Peyer's patch (tissue), 4 donors: ENCODE data around the gene BPIFB4. TPM values are rescaled to one million over a fixed set of nuclear protein-coding genes. Genes with fewer than 3 reads are reported as not detected.
A peak's percentile ranks its signal among the peaks of the same experiment; 100 is the strongest.
"Not testable (repeated sequence)": the region's sequence is repeated elsewhere in the genome, so short reads cannot be mapped to it uniquely, and the experiment has no call there.

Experiments used
- DNase-seq, 3 donors: peaks; one replicate each; pipeline ENCODE4 v3.0.0-alpha.2; 2017 to 2019
- H3K27ac ChIP-seq, 4 donors: fragments of 200-600 bp; sonication (generic); one replicate each; pipeline ENCODE4 v1.5.1; 2016 to 2019
- H3K27me3 ChIP-seq, 2 donors: fragments of 200-600 bp; sonication (generic); one replicate each; pipeline ENCODE4 v1.5.1; 2019
- H3K36me3 ChIP-seq, 3 donors: fragments of 200-600 bp; sonication (generic); one replicate each; pipeline ENCODE4 v1.5.1; 2016 to 2019
- H3K4me1 ChIP-seq, 4 donors: fragments of 200-600 bp; sonication (generic); one replicate each; pipeline ENCODE4 v1.5.1; 2016 to 2019
- H3K4me3 ChIP-seq, 4 donors: fragments of 200-600 bp; sonication (generic); 1 replicate in 3 of 4; 2 replicates in 1 of 4; pipeline ENCODE4 v1.5.1; 2016 to 2019; ENCODE audit warnings: mild to moderate bottlenecking in 1 of 4
- H3K9me3 ChIP-seq, 4 donors: fragments of 200-600 bp; sonication (generic); one replicate each; pipeline ENCODE4 v1.5.1; 2016 to 2019; ENCODE audit warnings: mild to moderate bottlenecking in 1 of 4
- CTCF ChIP-seq, 6 experiments: fragments of 450-650 bp in 4 of 6; fragments of 200-600 bp in 2 of 6; sonication (generic) in 1 of 6; IDR thresholded peaks; one replicate each; pipeline ENCODE4 v1.5.1; 2017 to 2019; ENCODE audit warnings: antibody characterized with exemption in 6 of 6, mild to moderate bottlenecking in 3 of 6, moderate library complexity in 1 of 6
- POLR2A ChIP-seq, 2 donors: fragments of 450-650 bp; IDR thresholded peaks; one replicate each; pipeline ENCODE4 v1.5.1; 2017; ENCODE audit warnings: antibody characterized with exemption in 2 of 2, mild to moderate bottlenecking in 2 of 2, moderate library complexity in 2 of 2
- total RNA-seq, 4 donors: library from RNA; depleted of rRNA; stranded (reverse); fragments of >200 nt; gene quantifications; one replicate each; pipeline ENCODE4 v1.1.0, GENCODE V29; 2016

The BPIFB4 gene
- total RNA-seq, 4 donors from 2014 or later = not detected

- no peaks in the 10 kb centered on the region for H3K36me3 ChIP-seq
- TF ChIP-seq CTCF (IDR thresholded peaks at IDR 0.05) = no peak
- TF ChIP-seq POLR2A (IDR thresholded peaks at IDR 0.05) = no peak
- no peak overlapping the region for H3K4me3 ChIP-seq
- no peaks in the 10 kb centered on the region for H3K27me3 ChIP-seq
- H3K27ac ChIP-seq = no peak overlapping the region
- no peaks in the 10 kb centered on the region for H3K9me3 ChIP-seq
- no peaks in the 10 kb centered on the region for H3K4me1 ChIP-seq
- DNase-seq = no peak
Observed at GRCh38 chr20:33091693-33092092, 12.2 kb downstream of the BPIFB4 start.

- Histone ChIP-seq H3K4me1 (no peaks in the 10 kb centered on the region), H3K27me3 (no peaks in the 10 kb centered on the region), H3K9me3 (no peaks in the 10 kb centered on the region), H3K4me3 (no peak overlapping the region), H3K36me3 (no peaks in the 10 kb centered on the region), H3K27ac (no peak overlapping the region)
- TF ChIP-seq CTCF (IDR thresholded peaks at IDR 0.05) (no peak), POLR2A (IDR thresholded peaks at IDR 0.05) (no peak)
- no peak for DNase-seq
Observed at GRCh38 chr20:33092361-33092760, 12.9 kb downstream of the BPIFB4 start.

- Histone ChIP-seq H3K27me3 (no peaks in the 10 kb centered on the region), H3K4me3 (no peak overlapping the region), H3K36me3 (no peaks in the 10 kb centered on the region), H3K9me3 (no peaks in the 10 kb centered on the region), H3K27ac (no peak overlapping the region), H3K4me1 (no peaks in the 10 kb centered on the region)
- no peak for DNase-seq
- TF ChIP-seq POLR2A (IDR thresholded peaks at IDR 0.05) = no peak
- TF ChIP-seq CTCF (IDR thresholded peaks at IDR 0.05) = no peak
Observed at GRCh38 chr20:33093074-33093473, 13.6 kb downstream of the BPIFB4 start.

- H3K27ac ChIP-seq = no peak overlapping the region
- no peaks in the 10 kb centered on the region for H3K4me1 ChIP-seq
- H3K27me3 ChIP-seq = no peaks in the 10 kb centered on the region
- DNase-seq = no peak
- no peaks in the 10 kb centered on the region for H3K36me3 ChIP-seq
- no peak for TF ChIP-seq CTCF (IDR thresholded peaks at IDR 0.05)
- H3K9me3 ChIP-seq = no peaks in the 10 kb centered on the region
- H3K4me3 ChIP-seq = no peak overlapping the region
Observed at GRCh38 chr20:33093582-33093981, 14.1 kb downstream of the BPIFB4 start.

- TF ChIP-seq CTCF (IDR thresholded peaks at IDR 0.05) (no peak), POLR2A (IDR thresholded peaks at IDR 0.05) (no peak)
- no peak for DNase-seq
- H3K4me3 ChIP-seq = no peak overlapping the region
- H3K36me3 ChIP-seq = no peaks in the 10 kb centered on the region
- no peaks in the 10 kb centered on the region for H3K9me3 ChIP-seq
- H3K27me3 ChIP-seq = no peaks in the 10 kb centered on the region
- no peak overlapping the region for H3K27ac ChIP-seq
- H3K4me1 ChIP-seq = no peaks in the 10 kb centered on the region
Observed at GRCh38 chr20:33095249-33095648, 15.8 kb downstream of the BPIFB4 start.

GRCh38 chr20:33095902-33096584, 16.6 kb downstream of the BPIFB4 start:
- not testable (repeated sequence) for H3K36me3 ChIP-seq, H3K4me1 ChIP-seq, H3K9me3 ChIP-seq, H3K4me3 ChIP-seq, H3K27me3 ChIP-seq, H3K27ac ChIP-seq
- peak; percentile 32 to 64 (median 49) for TF ChIP-seq CTCF (IDR thresholded peaks at IDR 0.05)
- peak in 2 of 3 donors; percentile 30 to 52 for DNase-seq
